ENCODE data around the gene CERS6. TPM values are rescaled to one million over a fixed set of nuclear protein-coding genes. Genes with fewer than 3 reads are reported as not detected.

Gene CERS6
- polyA plus RNA-seq, 1 donor (not counting 4 experiments of a cell fraction or from before 2014, with no cell fraction given), result 19.5 TPM

DNA sequence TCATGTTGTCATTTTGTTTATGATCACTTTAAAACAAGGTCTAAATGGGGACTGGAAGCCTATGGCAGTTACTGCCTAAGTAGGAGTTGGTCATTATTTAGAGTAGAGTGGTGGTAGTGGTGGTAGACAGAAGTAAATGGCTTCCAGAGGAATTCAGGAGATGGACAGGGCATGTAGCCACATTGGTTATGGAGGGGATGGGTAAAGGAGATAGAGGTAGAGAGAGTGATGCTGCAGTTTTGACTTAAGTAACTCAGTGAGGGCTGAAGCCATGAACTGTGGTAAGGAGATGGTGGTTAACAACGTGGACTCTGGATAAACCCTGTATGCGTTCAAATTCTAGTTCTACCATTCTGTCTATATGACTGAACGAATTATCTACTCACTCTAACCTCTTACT lies 284.7 kb downstream of the CERS6 start:
- H3K27ac ChIP-seq (ENCODE audit: control insufficient read depth, insufficient read depth, low read length), result no peak overlapping the region
- H3K4me2 ChIP-seq (ENCODE audit: control insufficient read depth, extremely low read depth, insufficient read depth, low read depth, low read length), result no peak overlapping the region
- TF ChIP-seq, protein P1, sequence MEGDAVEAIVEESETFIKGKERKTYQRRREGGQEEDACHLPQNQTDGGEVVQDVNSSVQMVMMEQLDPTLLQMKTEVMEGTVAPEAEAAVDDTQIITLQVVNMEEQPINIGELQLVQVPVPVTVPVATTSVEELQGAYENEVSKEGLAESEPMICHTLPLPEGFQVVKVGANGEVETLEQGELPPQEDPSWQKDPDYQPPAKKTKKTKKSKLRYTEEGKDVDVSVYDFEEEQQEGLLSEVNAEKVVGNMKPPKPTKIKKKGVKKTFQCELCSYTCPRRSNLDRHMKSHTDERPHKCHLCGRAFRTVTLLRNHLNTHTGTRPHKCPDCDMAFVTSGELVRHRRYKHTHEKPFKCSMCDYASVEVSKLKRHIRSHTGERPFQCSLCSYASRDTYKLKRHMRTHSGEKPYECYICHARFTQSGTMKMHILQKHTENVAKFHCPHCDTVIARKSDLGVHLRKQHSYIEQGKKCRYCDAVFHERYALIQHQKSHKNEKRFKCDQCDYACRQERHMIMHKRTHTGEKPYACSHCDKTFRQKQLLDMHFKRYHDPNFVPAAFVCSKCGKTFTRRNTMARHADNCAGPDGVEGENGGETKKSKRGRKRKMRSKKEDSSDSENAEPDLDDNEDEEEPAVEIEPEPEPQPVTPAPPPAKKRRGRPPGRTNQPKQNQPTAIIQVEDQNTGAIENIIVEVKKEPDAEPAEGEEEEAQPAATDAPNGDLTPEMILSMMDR (optimal IDR thresholded peaks at IDR 0.05 in 1 of 3, IDR thresholded peaks at IDR 0.05 in 1 of 3, conservative IDR thresholded peaks at IDR 0.05 in 1 of 3; ENCODE audit: extremely low read depth in 1 of 3, insufficient read depth in 2 of 3, low read length in 3 of 3), result no peak
- no peak for TF ChIP-seq EZH2 (IDR thresholded peaks at IDR 0.05; ENCODE audit: low read length)
- no peaks in the 10 kb centered on the region for H3K4me1 ChIP-seq (ENCODE audit: control insufficient read depth, extremely low read depth, insufficient read depth, low read length)
- no peak for FAIRE-seq
- dilution Hi-C loops (cut with MboI; ENCODE audit: extremely low pct_ligation_motif_present, low sequenced_read_pairs), result no loop called here
- no peak overlapping the region for H3K4me3 ChIP-seq (ENCODE audit: control insufficient read depth in 2 of 3, extremely low read depth in 1 of 3, insufficient read depth in 2 of 3, low read depth in 1 of 3, low read length in 3 of 3)
- H4K20me1 ChIP-seq (ENCODE audit: control insufficient read depth, extremely low read depth, insufficient read depth, low read length), result no peaks in the 10 kb centered on the region
- no peak for DNase-seq (ENCODE audit: low read depth, low spot score)
- H3K9ac ChIP-seq (ENCODE audit: control insufficient read depth, extremely low read depth, insufficient read depth, low read length), result no peak overlapping the region
- no peaks in the 10 kb centered on the region for H3K9me1 ChIP-seq (ENCODE audit: control insufficient read depth, extremely low read depth, insufficient read depth, low read length)
- no peaks in the 10 kb centered on the region for H3K79me2 ChIP-seq (ENCODE audit: control insufficient read depth, insufficient read depth, low read length)
- H3K36me3 ChIP-seq (ENCODE audit: control insufficient read depth in 2 of 2, extremely low read depth in 1 of 2, insufficient read depth in 2 of 2, low read length in 2 of 2), result no peaks in the 10 kb centered on the region
- no peak overlapping the region for H2AFZ ChIP-seq (ENCODE audit: control insufficient read depth, low read length)
- H3K27me3 ChIP-seq (ENCODE audit: control insufficient read depth, extremely low read depth, insufficient read depth, low read length), result no peaks in the 10 kb centered on the region
- no peaks in the 10 kb centered on the region for H3K9me3 ChIP-seq (ENCODE audit: control insufficient read depth, low read depth, low read length)

DNA sequence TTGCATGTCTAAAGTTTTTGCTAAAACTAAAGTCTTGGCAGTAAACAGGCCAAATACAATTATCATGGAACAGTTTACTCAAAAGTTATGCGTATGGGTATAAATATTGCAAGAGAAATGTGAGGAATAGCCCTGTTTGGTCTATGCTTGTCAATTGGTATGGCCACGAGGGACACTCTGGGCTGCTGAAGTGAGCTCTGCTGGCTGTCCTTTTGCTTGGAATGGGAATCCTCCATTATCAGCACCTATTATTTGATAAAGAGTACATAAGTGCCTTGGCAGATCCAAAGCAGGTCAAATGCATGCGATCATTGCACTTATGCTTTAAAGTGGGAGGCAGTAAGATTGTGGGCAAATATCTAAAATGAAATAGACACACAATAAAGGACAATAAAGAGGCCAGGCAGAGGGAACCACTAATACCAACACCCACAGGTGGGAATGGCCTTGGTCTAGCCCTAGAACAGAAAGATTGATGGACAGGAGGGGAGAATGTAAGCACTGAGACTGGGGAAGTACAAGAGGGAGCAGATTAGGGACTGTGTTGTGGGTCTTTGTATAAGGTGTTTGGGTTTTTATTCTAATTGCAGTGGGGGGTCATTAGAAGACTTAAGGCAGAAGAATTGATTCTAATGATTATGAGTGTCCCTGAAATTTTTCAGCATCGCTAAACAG lies 286.3 kb downstream of the CERS6 start:
- no peaks in the 10 kb centered on the region for H3K36me3 ChIP-seq (ENCODE audit: control insufficient read depth in 2 of 2, extremely low read depth in 1 of 2, insufficient read depth in 2 of 2, low read length in 2 of 2)
- no peaks in the 10 kb centered on the region for H3K9me3 ChIP-seq (ENCODE audit: control insufficient read depth, low read depth, low read length)
- no peak overlapping the region for H3K4me2 ChIP-seq (ENCODE audit: control insufficient read depth, extremely low read depth, insufficient read depth, low read depth, low read length)
- no peaks in the 10 kb centered on the region for H3K9me1 ChIP-seq (ENCODE audit: control insufficient read depth, extremely low read depth, insufficient read depth, low read length)
- dilution Hi-C loops (cut with MboI; ENCODE audit: extremely low pct_ligation_motif_present, low sequenced_read_pairs), result no loop called here
- DNase-seq (ENCODE audit: low read depth, low spot score), result no peak
- no peaks in the 10 kb centered on the region for H3K4me1 ChIP-seq (ENCODE audit: control insufficient read depth, extremely low read depth, insufficient read depth, low read length)
- TF ChIP-seq, protein P1 (optimal IDR thresholded peaks at IDR 0.05 in 1 of 3, IDR thresholded peaks at IDR 0.05 in 1 of 3, conservative IDR thresholded peaks at IDR 0.05 in 1 of 3; ENCODE audit: extremely low read depth in 1 of 3, insufficient read depth in 2 of 3, low read length in 3 of 3), result no peak
- TF ChIP-seq EZH2 (IDR thresholded peaks at IDR 0.05; ENCODE audit: low read length), result no peak
- no peaks in the 10 kb centered on the region for H4K20me1 ChIP-seq (ENCODE audit: control insufficient read depth, extremely low read depth, insufficient read depth, low read length)
- H3K79me2 ChIP-seq (ENCODE audit: control insufficient read depth, insufficient read depth, low read length), result no peaks in the 10 kb centered on the region
- H3K27me3 ChIP-seq (ENCODE audit: control insufficient read depth, extremely low read depth, insufficient read depth, low read length), result no peaks in the 10 kb centered on the region
- no peak overlapping the region for H2AFZ ChIP-seq (ENCODE audit: control insufficient read depth, low read length)
- H3K27ac ChIP-seq (ENCODE audit: control insufficient read depth, insufficient read depth, low read length), result no peak overlapping the region
- H3K9ac ChIP-seq (ENCODE audit: control insufficient read depth, extremely low read depth, insufficient read depth, low read length), result no peak overlapping the region
- FAIRE-seq, result no peak
- no peak overlapping the region for H3K4me3 ChIP-seq (ENCODE audit: control insufficient read depth in 2 of 3, extremely low read depth in 1 of 3, insufficient read depth in 2 of 3, low read depth in 1 of 3, low read length in 3 of 3)
